A673 (cell line): Measurements from ENCODE around the gene HOXA13. TPM values are rescaled to one million over a fixed set of nuclear protein-coding genes. Genes with fewer than 3 reads are reported as not detected.

ENCODE experiments used
- BruUV-seq: library from RNA; stranded (reverse); fragments of 400-500 nt; replicated peaks from 2 replicates; lab custom pipeline; 2021; lab: Mats Ljungman, UMichigan
- CTCF ChIA-PET: fragments of 300-600 bp; sonication (Branson Sonifier 250); formaldehyde crosslinking; loops from one replicate; lab custom pipeline; 2022; ENCODE audit warnings: antibody characterized with exemption; lab: Charles Lee
- POLR2A ChIA-PET: fragments of 300-600 bp; sonication (Branson Sonifier 250); formaldehyde crosslinking; loops from one replicate; lab custom pipeline; 2022; ENCODE audit warnings: antibody characterized with exemption; ENCODE audit not compliant: low non-redundant PET; lab: Charles Lee
- DNase-seq: peaks from one replicate; pipeline ENCODE4 v3.0.0-alpha.2; 2015; ENCODE audit warnings: low spot score
- H3K27ac ChIP-seq: fragments of 200-600 bp; sonication (generic); 2 replicates; pipeline ENCODE4 v1.5.1; 2016; ENCODE audit warnings: mixed run types, low read depth, mild to moderate bottlenecking, mixed read lengths, antibody characterized with exemption, low read length; ENCODE audit not compliant: poor library complexity, severe bottlenecking
- H3K27me3 ChIP-seq: fragments of 200-600 bp; sonication (generic); replicated peaks from 2 replicates; pipeline ENCODE4 v1.6.1; 2017; ENCODE audit warnings: mixed run types, low read depth, mild to moderate bottlenecking, mixed read lengths, antibody characterized with exemption, low read length; ENCODE audit not compliant: insufficient read depth, poor library complexity
- H3K36me3 ChIP-seq: fragments of 200-600 bp; sonication (generic); 2 replicates; pipeline ENCODE4 v1.6.1; 2016; ENCODE audit warnings: mixed run types, mild to moderate bottlenecking, mixed read lengths, antibody characterized with exemption, low read length; ENCODE audit not compliant: insufficient read depth, poor library complexity, severe bottlenecking
- H3K4me1 ChIP-seq: fragments of 200-600 bp; sonication (generic); 2 replicates; pipeline ENCODE4 v1.6.1; 2017; ENCODE audit warnings: mixed run types, mild to moderate bottlenecking, mixed read lengths, antibody characterized with exemption, low read length; ENCODE audit not compliant: insufficient read depth, poor library complexity, severe bottlenecking
- H3K4me3 ChIP-seq: fragments of 200-600 bp; sonication (generic); 2 replicates; pipeline ENCODE4 v1.5.1; 2016; ENCODE audit warnings: low read depth, mixed run types, mild to moderate bottlenecking, mixed read lengths, low read length; ENCODE audit not compliant: poor library complexity, severe bottlenecking
- H3K9me3 ChIP-seq: fragments of 200-600 bp; sonication (generic); 2 replicates; pipeline ENCODE4 v1.6.1; 2016; ENCODE audit warnings: mixed run types, low read depth, mild to moderate bottlenecking, mixed read lengths, antibody characterized with exemption, low read length; ENCODE audit not compliant: poor library complexity, severe bottlenecking
- EZH2 ChIP-seq: fragments of 200-600 bp; sonication (generic); IDR thresholded peaks from 2 replicates; pipeline ENCODE4 v1.6.1; 2017; ENCODE audit warnings: borderline replicate concordance, low read depth, mild to moderate bottlenecking, mixed read lengths, antibody characterized with exemption, low read length; ENCODE audit not compliant: poor library complexity, severe bottlenecking
- intact Hi-C: fragments of 100-400 bp; cut with micrococcal nuclease; formaldehyde crosslinking; loops from one replicate; pipeline ENCODE4 v1.10.0; 2022; ENCODE audit not compliant: unreplicated experiment
- total RNA-seq: library from RNA; stranded (reverse); gene quantifications from 2 replicates; pipeline ENCODE4 v1.2.3, GENCODE V29; 2021
- TF ChIP-seq, protein P1 (sequence below): fragments of 300-800, 200-600 bp; sonication (generic); conservative IDR thresholded peaks from 2 replicates; pipeline ENCODE4 v1.5.1; 2017; ENCODE audit warnings: low read depth, mild to moderate bottlenecking, antibody characterized with exemption, low read length, moderate library complexity, mixed read lengths

HOXA13 gene
- total RNA-seq, 1 experiment from 2014 or later, result not detected

DNA sequence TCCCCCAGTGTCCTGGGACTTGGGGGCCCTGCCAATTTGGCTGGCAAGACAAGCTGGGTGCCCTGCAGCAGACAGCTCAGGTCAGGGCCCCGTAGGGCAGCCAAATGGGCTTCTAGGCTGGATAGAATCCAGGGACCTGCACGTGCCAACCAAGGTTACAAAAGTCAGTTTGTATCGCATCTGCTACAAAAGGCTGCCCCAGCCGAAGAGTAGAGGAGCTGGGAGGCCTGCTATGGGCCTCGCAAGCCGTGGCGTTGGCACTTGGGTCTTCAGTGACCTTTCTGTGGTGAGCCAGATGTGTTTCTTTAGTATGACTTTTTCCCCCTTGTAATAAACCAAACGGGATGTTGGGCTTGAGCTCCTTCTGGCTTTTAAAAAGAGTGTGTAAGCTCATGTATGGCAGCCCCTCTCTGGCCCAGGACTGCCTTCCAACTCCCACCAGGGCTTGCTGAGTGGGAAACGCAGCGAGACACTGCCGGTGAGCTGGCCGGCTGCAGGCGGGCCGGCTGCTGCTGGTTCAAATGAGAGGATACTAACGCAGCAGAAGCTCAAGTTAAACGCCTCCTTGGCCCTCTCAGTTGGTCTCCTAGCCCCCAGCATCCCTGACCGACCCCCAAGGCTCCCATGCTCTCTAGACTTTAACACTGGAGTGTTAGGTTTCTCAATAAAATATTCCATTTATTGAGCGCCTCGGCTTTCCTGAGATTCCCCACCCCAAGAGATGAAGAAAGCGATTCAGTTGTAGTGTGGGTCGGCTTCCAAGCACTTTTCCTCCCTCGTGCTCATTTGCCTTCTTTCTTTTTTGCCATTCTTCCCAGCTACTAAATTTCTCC, 22.7 kb downstream of the HOXA13 start:
- BruUV-seq, result no TSS peak
- Histone ChIP-seq H3K4me3 (no peak overlapping the region), H3K36me3 (no peaks in the 10 kb centered on the region), H3K9me3 (no peaks in the 10 kb centered on the region), H3K4me1 (peaks cover 7% of the 10 kb centered on the region), H3K27ac (no peak overlapping the region), H3K27me3 (peaks cover 95% of the 10 kb centered on the region)
- ChIA-PET POLR2A (no interaction called here), CTCF (no interaction called here)
- no peak for DNase-seq
- no peak for TF ChIP-seq EZH2
- TF ChIP-seq, protein P1, sequence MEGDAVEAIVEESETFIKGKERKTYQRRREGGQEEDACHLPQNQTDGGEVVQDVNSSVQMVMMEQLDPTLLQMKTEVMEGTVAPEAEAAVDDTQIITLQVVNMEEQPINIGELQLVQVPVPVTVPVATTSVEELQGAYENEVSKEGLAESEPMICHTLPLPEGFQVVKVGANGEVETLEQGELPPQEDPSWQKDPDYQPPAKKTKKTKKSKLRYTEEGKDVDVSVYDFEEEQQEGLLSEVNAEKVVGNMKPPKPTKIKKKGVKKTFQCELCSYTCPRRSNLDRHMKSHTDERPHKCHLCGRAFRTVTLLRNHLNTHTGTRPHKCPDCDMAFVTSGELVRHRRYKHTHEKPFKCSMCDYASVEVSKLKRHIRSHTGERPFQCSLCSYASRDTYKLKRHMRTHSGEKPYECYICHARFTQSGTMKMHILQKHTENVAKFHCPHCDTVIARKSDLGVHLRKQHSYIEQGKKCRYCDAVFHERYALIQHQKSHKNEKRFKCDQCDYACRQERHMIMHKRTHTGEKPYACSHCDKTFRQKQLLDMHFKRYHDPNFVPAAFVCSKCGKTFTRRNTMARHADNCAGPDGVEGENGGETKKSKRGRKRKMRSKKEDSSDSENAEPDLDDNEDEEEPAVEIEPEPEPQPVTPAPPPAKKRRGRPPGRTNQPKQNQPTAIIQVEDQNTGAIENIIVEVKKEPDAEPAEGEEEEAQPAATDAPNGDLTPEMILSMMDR, result no peak
- intact Hi-C loops, result no loop called here

DNA sequence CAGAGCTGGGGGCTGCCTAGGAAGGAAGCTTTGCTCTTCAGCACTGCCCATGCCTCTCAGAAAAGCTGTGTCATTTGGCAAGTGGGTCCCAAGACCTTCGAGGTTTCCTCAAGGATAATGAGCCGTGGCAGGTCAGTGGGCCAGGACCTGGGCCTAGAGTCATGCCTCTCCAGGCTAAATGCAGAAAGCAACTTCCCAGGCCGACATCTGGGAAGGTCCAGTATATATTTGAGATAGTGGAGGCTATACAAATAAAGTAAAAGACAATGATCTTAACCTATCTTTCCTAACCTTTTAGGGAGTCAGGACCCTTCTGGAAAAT, 23.4 kb downstream of the HOXA13 start:
- CTCF ChIA-PET, result interaction anchor here (0.6 kb wide), 1 partner anchor 11 kb away, joined by 3 read pairs; no protein-coding TSS in a partner anchor
- H3K27me3 ChIP-seq, result peaks cover 95% of the 10 kb centered on the region
- POLR2A ChIA-PET, result no interaction called here

DNA sequence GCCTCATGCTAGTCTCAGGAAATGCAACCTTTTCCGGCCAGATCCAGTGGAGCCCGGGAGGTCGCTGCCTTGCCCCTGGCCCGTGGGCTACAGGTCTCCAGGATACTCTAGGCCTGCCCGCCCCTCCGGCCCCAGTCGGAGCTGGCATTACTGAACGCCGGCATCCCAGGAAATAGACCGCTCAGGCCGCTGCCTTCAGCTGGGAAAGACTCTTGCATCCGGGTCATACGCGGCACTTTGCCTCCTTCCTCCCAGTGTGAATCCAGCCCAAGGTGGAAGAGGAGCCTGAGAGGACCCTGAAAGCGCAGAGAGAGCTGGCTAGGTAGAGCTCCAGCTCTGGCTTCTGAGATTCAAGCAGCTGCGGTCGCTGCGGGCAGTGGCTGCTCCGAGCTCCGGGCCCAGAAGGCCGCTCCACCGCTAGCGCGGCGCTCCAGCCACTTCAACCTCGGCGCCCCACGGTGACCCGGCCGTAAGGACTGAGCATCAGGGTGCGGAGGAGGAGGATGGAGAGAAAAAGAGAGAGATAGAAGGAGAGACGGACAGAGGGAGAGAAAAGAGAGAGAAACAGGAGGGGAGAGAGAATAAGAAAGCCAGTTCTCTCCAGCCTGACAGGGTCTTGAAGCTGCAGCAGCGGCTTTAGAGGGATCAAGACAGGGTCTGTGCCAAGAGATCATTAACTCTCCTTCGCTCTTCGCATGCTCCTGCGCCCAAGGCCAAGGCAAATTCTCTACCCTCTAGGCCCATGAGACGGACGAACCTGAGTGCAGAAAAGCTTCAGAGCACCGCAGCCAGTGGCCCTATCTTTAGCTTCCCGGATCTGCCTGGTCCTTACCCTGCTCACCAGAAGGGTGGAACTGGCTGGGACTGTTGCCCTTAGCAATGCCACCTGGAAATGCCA, 24.0 kb downstream of the HOXA13 start:
- DNase-seq, result no peak
- no TSS peak for BruUV-seq
- no peaks in the 10 kb centered on the region for H3K36me3 ChIP-seq
- intact Hi-C loops, result no loop called here
- H3K27ac ChIP-seq, result no peak overlapping the region
- H3K4me1 ChIP-seq, result peaks cover 7% of the 10 kb centered on the region
- CTCF ChIA-PET, result interaction anchor here (0.6 kb wide), 1 partner anchor 11 kb away, joined by 3 read pairs; no protein-coding TSS in a partner anchor
- peaks cover 96% of the 10 kb centered on the region for H3K27me3 ChIP-seq
- POLR2A ChIA-PET, result no interaction called here
- no peak overlapping the region for H3K4me3 ChIP-seq
- no peaks in the 10 kb centered on the region for H3K9me3 ChIP-seq
- TF ChIP-seq, protein P1, result no peak
- TF ChIP-seq EZH2, result no peak

More for the DNA sequence above, 23.4 kb downstream of the HOXA13 start:
- Histone ChIP-seq H3K4me1 (peaks cover 7% of the 10 kb centered on the region), H3K9me3 (no peaks in the 10 kb centered on the region), H3K36me3 (no peaks in the 10 kb centered on the region), H3K27ac (no peak overlapping the region), H3K4me3 (no peak overlapping the region)
- DNase-seq, result no peak
- TF ChIP-seq EZH2, result no peak
- TF ChIP-seq, protein P1, result no peak
- BruUV-seq, result no TSS peak
- intact Hi-C loops, result no loop called here
